Fibroblast of lung (primary cell): ENCODE results near the gene SIRT4.

Source experiments
- CTCF ChIP-seq, 2 donors: IDR thresholded peaks in 1 of 2; conservative IDR thresholded peaks in 1 of 2; 1 replicate in 1 of 2; 2 replicates in 1 of 2; pipeline ENCODE4 v1.5.1; 2011 to 2012; ENCODE audit warnings: low read length in 2 of 2, control low read depth in 1 of 2, inconsistent platforms in 1 of 2, low read depth in 1 of 2, mild to moderate bottlenecking in 1 of 2
- EZH2 ChIP-seq: IDR thresholded peaks from 2 replicates; pipeline ENCODE4 v1.5.1; 2012; ENCODE audit warnings: low read length, control low read depth, mild to moderate bottlenecking; ENCODE audit errors: missing control alignments

- TF ChIP-seq CTCF (conservative IDR thresholded peaks at IDR 0.05 in 1 of 2, IDR thresholded peaks at IDR 0.05 in 1 of 2; ENCODE audit: low read depth in 1 of 2, low read length in 2 of 2) (no peak), EZH2 (no peak)
Observed at GRCh38 chr12:120350576-120351350, 48.6 kb downstream of the SIRT4 start.
